C4-2B (cell line): Measurements from ENCODE around the gene TRMT2A.

Source experiments
- CTCF ChIP-seq: fragments of 450-650 bp; conservative IDR thresholded peaks from 2 replicates; pipeline ENCODE4 v1.5.1; 2017; ENCODE audit warnings: mild to moderate bottlenecking
- ZFX ChIP-seq: fragments of 450-650 bp; IDR thresholded peaks from 2 replicates; pipeline ENCODE4 v1.6.1; 2017

- no peak for TF ChIP-seq CTCF
- no peak for TF ChIP-seq ZFX
Measured at GRCh38 chr22:20121856-20122415, 4.9 kb upstream of the TRMT2A start.
